Endothelial cell (in vitro differentiated cells): ENCODE data around the gene MET. TPM values are rescaled to one million over a fixed set of nuclear protein-coding genes. Genes with fewer than 3 reads are reported as not detected.

Experiments used
- DNase-seq: peaks from one replicate; pipeline ENCODE4 v3.0.0; 2021; ENCODE audit warnings: low spot score
- H3K27ac Mint-ChIP-seq: one replicate; pipeline ENCODE4 v1.8.0; 2021; ENCODE audit warnings: mixed read lengths, inconsistent platforms; ENCODE audit not compliant: unreplicated experiment
- H3K27me3 Mint-ChIP-seq: one replicate; pipeline ENCODE4 v1.8.0; 2021; ENCODE audit warnings: mild to moderate bottlenecking, moderate library complexity, mixed read lengths, inconsistent platforms; ENCODE audit not compliant: unreplicated experiment
- H3K36me3 Mint-ChIP-seq: one replicate; pipeline ENCODE4 v1.8.0; 2021; ENCODE audit warnings: mild to moderate bottlenecking, low read depth, mixed read lengths, inconsistent platforms; ENCODE audit not compliant: unreplicated experiment
- H3K4me1 Mint-ChIP-seq: one replicate; pipeline ENCODE4 v1.8.0; 2021; ENCODE audit warnings: mild to moderate bottlenecking, mixed read lengths, inconsistent platforms; ENCODE audit not compliant: unreplicated experiment
- H3K4me3 Mint-ChIP-seq: one replicate; pipeline ENCODE4 v1.8.0; 2021; ENCODE audit warnings: mild to moderate bottlenecking, mixed read lengths, inconsistent platforms; ENCODE audit not compliant: unreplicated experiment
- H3K9me3 Mint-ChIP-seq: one replicate; pipeline ENCODE4 v1.8.0; 2021; ENCODE audit warnings: mixed read lengths, inconsistent platforms; ENCODE audit not compliant: unreplicated experiment
- CTCF ChIP-seq: fragments of 200-600 bp; sonication (generic); IDR thresholded peaks from one replicate; pipeline ENCODE4 v1.5.0; 2021; ENCODE audit warnings: antibody characterized with exemption; ENCODE audit not compliant: unreplicated experiment
- total RNA-seq: library from RNA; stranded (reverse); fragmentation: NEBNext Ultra II Directional; extraction: Animal tissue kit (Norgen Biotek cat#: 25700); gene quantifications from one replicate; pipeline ENCODE4 v1.2.1, GENCODE V29; 2021; ENCODE audit not compliant: unreplicated experiment

MET gene
- total RNA-seq, 1 donor from 2014 or later, result 35.1 TPM

GRCh38 chr7:116704650-116705228, 32.7 kb downstream of the MET start:
- Mint-ChIP-seq H3K36me3 (no peaks in the 10 kb centered on the region), H3K9me3 (no peaks in the 10 kb centered on the region), H3K4me1 (peaks cover 10% of the 10 kb centered on the region), H3K27me3 (no peaks in the 10 kb centered on the region), H3K27ac (no peak overlapping the region), H3K4me3 (no peak overlapping the region)
- no peak for DNase-seq
- no peak for TF ChIP-seq CTCF

- Mint-ChIP-seq H3K4me1 (peaks cover 7% of the 10 kb centered on the region), H3K9me3 (no peaks in the 10 kb centered on the region), H3K4me3 (no peak overlapping the region), H3K27ac (no peak overlapping the region), H3K27me3 (no peaks in the 10 kb centered on the region), H3K36me3 (no peaks in the 10 kb centered on the region)
- no peak for TF ChIP-seq CTCF
- DNase-seq, result no peak
Measured at GRCh38 chr7:116705419-116705818, 33.4 kb downstream of the MET start.

- no peaks in the 10 kb centered on the region for H3K9me3 Mint-ChIP-seq
- H3K36me3 Mint-ChIP-seq, result no peaks in the 10 kb centered on the region
- no peak for TF ChIP-seq CTCF
- no peak overlapping the region for H3K27ac Mint-ChIP-seq
- DNase-seq, result no peak
- peaks cover 9% of the 10 kb centered on the region for H3K4me1 Mint-ChIP-seq
- H3K4me3 Mint-ChIP-seq, result no peak overlapping the region
- no peaks in the 10 kb centered on the region for H3K27me3 Mint-ChIP-seq
Measured at GRCh38 chr7:116706668-116707126, 34.7 kb downstream of the MET start.

- H3K4me3 Mint-ChIP-seq, result no peak overlapping the region
- H3K27ac Mint-ChIP-seq, result no peak overlapping the region
- no peaks in the 10 kb centered on the region for H3K9me3 Mint-ChIP-seq
- H3K4me1 Mint-ChIP-seq, result peaks cover 9% of the 10 kb centered on the region
- no peak for TF ChIP-seq CTCF
- H3K27me3 Mint-ChIP-seq, result no peaks in the 10 kb centered on the region
- DNase-seq, result no peak
- H3K36me3 Mint-ChIP-seq, result no peaks in the 10 kb centered on the region
Measured at GRCh38 chr7:116707289-116707688, 35.3 kb downstream of the MET start.

- Mint-ChIP-seq H3K27ac (no peak overlapping the region), H3K9me3 (no peaks in the 10 kb centered on the region), H3K36me3 (no peaks in the 10 kb centered on the region), H3K4me1 (peaks cover 9% of the 10 kb centered on the region), H3K27me3 (no peaks in the 10 kb centered on the region), H3K4me3 (no peak overlapping the region)
- TF ChIP-seq CTCF, result no peak
- DNase-seq, result no peak
Measured at GRCh38 chr7:116708248-116708647, 36.3 kb downstream of the MET start.
